ENCODE results near the gene FXYD1. TPM values are rescaled to one million over a fixed set of nuclear protein-coding genes. Genes with fewer than 3 reads are reported as not detected.

The FXYD1 gene
- polyA plus RNA-seq, 1 donor: 18.6 TPM

- no peak for DNase-seq
Measured at GRCh38 chr19:35106291-35106583, 32.4 kb upstream of the FXYD1 start.

DNA sequence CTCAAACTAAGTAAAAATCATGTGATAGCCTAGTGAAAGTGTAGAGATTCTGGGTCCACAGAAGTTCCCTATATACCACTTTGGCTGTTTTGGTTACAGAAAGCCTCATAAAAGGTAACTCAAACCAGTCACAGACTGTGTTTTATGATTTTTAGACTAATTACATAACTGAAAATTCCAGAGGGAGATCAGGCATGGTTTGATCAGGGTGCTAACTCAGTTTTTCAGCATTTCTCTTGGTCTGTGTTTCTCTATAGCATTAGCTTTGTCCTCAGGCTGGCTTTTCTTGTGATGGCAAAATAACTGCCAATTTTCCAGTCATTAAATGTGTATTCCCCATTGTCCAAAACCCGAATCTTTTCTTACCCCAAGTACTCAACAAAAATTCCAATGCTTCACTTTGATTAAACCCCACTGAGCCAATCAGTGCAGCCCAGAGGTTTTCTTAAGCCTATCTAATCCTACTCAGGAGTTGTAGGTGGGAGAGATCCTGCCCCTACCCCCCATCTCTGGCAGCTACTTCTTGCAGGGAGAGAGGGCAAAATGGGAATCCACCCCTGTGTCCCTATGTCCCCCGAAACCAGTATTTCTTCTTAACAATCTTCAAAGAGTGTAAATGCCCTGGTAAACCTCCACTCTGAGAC, 31.6 kb upstream of the FXYD1 start:
- no peak for DNase-seq

DNA sequence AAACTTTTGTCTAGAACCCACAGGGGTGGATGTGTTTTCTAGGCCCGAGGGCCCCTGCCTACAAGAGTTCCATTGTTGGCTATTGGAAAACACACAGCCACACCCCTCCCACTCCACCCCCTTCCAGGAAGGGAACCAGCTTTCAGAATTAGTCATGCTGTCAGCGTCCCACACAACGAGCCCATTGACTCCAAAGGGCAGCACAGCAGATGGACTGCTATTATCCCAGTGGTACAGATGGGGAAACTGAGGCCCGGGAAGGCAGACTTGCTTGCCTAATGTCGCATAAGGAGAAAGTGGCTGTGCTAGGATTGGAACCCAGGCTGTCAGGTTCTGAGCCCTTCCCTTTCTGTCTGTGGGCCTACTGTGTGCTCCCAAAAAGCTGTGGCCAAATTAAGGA, 31.1 kb upstream of the FXYD1 start:
- no peak for DNase-seq

GRCh38 chr19:35108730-35109129, 29.9 kb upstream of the FXYD1 start:
- no peak for DNase-seq

DNA sequence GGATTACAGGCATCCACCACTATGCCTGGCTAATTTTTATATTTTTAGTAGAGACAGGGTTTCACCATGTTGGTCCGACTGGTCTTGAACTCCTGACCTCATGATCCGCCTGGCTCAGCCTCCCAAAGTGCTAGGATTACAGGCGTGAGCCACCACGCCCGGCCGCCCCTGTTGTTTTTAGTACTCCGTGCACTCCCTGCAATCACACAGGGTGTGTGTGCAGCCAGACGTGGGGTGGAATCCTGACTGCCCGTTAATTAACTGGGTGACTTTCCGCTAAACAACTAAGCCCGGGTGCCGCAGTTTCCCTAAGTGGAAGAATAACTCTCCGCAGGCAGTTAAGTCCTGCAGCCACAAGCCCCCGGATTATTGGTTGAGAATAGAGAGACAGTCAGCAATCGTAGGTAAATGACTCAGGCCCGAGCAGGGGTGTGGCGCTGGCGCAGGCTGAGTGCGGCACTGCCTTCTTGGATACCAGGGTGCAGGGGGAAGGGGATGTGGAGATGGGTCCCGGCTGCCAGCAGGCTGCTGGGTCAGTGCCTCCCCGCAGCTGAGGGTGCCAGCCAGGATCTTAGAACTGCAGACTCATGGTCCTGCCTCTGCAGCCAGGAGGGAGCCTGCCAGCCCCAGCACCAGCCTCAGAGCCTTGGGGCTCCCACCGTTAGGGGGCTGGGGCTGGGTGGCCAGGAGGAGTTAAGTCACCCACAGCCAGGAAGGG, 29.1 kb upstream of the FXYD1 start:
- DNase-seq: no peak

- DNase-seq: no peak
Measured at GRCh38 chr19:35110974-35111373, 27.6 kb upstream of the FXYD1 start.

- DNase-seq: no peak
Measured at GRCh38 chr19:35112995-35113688, 25.5 kb upstream of the FXYD1 start.

DNA sequence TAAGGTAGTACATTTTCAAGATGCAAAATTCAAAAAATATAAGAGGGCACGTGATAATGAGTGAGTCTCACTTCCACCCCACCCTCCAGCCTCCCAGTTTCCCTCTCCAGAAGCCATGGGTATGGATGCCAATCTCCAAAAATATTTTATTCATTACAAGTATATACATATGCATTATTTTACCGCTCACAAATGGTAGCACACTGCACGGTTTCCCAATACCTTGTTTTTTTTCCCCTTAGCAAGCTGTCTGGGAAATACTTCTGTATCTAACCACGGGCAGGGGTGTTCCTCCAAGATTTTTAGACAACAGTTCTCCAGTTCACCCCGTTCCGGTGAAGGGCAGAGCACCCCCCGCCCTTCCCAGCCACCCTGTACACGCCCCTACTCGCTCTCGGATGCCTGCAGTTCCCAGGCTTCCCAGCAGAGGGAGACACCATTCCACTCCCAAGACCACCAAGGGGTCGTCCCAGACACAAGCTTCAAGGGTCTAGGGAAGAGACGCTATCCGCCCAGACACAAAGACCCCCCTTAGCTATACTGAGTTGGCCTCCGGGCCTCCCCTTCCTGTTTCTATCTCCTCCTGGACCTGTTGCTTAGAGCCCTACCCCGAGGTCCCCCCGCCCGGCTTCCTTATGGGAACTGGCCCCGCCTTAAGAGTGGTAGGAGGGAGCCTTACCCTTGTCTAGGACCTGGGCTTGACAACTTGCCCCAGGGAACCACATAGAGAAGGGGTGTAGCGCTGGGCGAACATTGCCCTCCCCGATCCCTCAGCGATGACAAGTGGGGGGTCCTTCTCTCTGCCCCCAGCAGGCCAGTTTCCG, 24.1 kb upstream of the FXYD1 start:
- peak; percentile 82 for DNase-seq

DNA sequence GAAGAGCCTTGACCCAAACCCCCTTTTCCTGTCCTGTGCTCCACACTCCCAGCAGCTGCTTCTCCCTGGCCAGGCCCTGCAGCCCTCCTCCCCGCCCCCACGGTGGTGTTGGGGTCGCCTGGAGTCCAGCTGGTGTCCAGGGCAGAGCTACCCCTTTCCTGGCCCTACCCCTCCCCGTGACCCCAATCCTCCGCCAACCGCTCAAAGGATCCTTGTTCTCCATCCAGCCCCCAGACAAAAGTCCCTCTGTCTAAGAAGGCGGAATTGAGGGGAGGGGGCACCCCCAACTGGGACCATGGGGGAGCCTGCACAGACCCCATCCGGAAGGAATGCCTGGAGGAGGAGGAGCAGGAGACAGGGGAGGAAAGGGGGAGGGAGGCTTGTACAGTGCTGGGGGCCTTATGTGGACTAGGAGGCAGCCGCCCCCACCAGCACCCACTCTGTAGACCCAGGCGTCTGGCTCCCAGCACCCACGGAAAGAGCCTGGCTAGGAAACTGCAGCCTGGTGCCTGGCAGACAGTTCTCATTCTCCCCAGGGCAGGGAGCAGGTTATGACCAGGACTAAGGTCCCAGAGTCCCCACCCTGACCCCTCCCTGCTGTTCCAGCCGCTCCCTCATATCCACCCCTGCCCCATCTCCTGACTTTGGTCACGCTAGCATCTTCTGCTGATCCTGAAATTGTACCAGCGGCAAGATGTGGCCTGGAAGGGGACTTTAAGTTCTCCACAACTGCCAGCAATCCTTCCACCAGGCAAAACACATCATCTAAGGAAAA, 23.3 kb upstream of the FXYD1 start, which contains the start of gene FXYD3:
Gene FXYD3 (plus strand): TSS at position 647 of the 775 bp plus-strand sequence. CDS start 3,554 bp downstream, outside the sequence.
- no peak for DNase-seq

GRCh38 chr19:35116072-35116801, 22.4 kb upstream of the FXYD1 start:
- DNase-seq: no peak

GRCh38 chr19:35117116-35117515, 21.5 kb upstream of the FXYD1 start:
- no peak for DNase-seq

DNA sequence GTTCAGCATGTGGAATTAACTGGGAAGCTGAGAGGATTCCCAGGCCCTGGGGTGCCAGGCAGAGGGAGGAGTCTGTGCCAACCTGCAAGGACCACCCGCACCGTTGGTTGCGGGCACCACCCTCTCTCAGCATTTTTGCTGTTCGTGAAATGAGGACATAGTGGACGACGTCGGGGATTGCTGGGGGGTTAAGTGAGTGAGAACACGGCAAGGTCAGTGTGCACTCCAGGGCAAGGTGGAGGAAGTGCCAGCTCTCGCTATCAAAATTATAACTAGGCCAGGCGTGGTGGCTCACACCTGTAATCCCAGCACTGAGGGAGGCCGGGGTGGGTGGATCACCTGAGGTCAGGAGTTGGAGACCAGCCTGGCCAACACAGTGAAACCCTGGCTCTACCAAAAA, 20.8 kb upstream of the FXYD1 start:
- DNase-seq: no peak

- DNase-seq: no peak
Measured at GRCh38 chr19:35118268-35119020, 20.2 kb upstream of the FXYD1 start.

- DNase-seq: no peak
Measured at GRCh38 chr19:35119091-35119490, 19.5 kb upstream of the FXYD1 start.

GRCh38 chr19:35119578-35120155, 19.0 kb upstream of the FXYD1 start:
- no peak for DNase-seq

DNA sequence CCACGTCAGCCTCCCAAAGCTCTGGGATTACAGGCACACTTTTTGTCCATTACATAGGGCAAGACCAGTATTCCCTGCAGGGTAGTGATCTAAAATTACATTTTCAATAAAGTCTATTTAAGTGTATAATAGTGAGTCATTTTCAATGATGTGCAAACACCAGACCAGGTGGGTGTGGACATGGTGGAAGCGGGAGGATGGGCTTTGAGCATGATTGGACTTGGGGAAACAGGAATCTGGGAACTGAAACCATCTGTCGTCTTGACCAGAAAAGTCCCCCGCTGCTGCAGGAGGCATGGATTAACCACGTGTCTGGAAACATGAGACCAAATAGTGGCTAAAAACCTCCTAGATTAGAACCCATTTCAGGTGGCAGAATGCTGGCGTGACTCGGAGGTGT, 18.1 kb upstream of the FXYD1 start:
- DNase-seq: no peak

- no peak for DNase-seq
Measured at GRCh38 chr19:35120898-35121297, 17.7 kb upstream of the FXYD1 start.

- DNase-seq: no peak
Measured at GRCh38 chr19:35122687-35123551, 15.7 kb upstream of the FXYD1 start.

DNA sequence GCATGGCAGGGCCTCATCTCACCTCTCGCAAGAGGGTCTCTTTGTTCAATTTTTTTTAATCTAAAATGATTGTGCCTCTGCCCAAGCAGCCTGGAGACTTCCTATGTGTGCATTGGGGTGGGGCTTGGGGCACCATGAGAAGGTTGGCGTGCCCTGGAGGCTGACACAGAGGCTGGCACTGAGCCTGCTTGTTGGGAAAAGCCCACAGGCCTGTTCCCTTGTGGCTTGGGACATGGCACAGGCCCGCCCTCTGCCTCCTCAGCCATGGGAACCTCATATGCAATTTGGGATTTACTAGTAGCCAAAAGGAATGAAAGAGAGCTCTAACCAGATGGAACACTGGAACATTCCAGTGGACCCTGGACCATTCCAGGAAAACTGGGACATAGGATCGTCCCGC, 15.1 kb upstream of the FXYD1 start:
- DNase-seq: no peak

Measured in left kidney (tissue), 2 donors.